ENCODE data around the gene RUBCN.

DNA sequence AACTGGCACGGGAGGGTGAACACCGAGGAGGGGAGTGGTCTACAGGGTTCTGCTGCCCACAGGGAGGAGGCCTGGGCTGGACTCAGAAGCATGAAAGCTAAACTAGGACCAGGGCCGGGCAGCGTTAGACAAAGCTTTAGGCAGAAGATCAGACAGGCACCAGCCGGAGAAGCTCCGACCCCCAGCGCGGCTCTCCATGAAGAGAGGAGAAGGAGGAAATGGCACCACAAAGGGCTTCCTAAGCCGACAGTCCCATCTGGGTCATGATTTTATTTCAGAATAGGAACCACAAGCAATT, 61.2 kb downstream of the RUBCN start:
- TF ChIP-seq NFRKB (IDR thresholded peaks at IDR 0.05) (no peak), ELF4 (IDR thresholded peaks at IDR 0.05) (no peak), FOXK2 (IDR thresholded peaks at IDR 0.05) (no peak), SP1 (IDR thresholded peaks at IDR 0.05) (no peak), BHLHE40 (IDR thresholded peaks at IDR 0.05; ENCODE audit: borderline replicate concordance) (no peak), FOXM1 (IDR thresholded peaks at IDR 0.05; ENCODE audit: borderline replicate concordance) (no peak), HDGF (IDR thresholded peaks at IDR 0.05; ENCODE audit: borderline replicate concordance) (no peak), TARDBP (IDR thresholded peaks at IDR 0.05) (no peak), FOXA1 (IDR thresholded peaks at IDR 0.05) (no peak), ZNF384 (IDR thresholded peaks at IDR 0.05) (no peak), SUZ12 (IDR thresholded peaks at IDR 0.05) (no peak)
